HCT116 (cell line): ENCODE measurements around the gene MYOG. TPM values are rescaled to one million over a fixed set of nuclear protein-coding genes. Genes with fewer than 3 reads are reported as not detected.

Experiments
- ATAC-seq: fragments of 200-7000 bp; cut with Tn5 transposase; 2 replicates; pipeline ENCODE4 v1.9.1; 2020; ENCODE audit warnings: mild to moderate bottlenecking, moderate library complexity
- BruUV-seq: library from RNA; stranded (reverse); fragments of 400-500 nt; replicated peaks from 2 replicates; lab custom pipeline; 2021; lab: Mats Ljungman, UMichigan
- CTCF ChIA-PET: fragments of 300-600 bp; sonication (Branson Sonifier 250); formaldehyde crosslinking; loops from one replicate; lab custom pipeline; 2021; ENCODE audit warnings: antibody characterized with exemption; lab: Charles Lee
- POLR2A ChIA-PET: fragments of 300-600, 350-600 bp; sonication (Branson Sonifier 250); formaldehyde crosslinking; loops from one replicate; lab custom pipeline; 2021; ENCODE audit warnings: antibody characterized with exemption; lab: Charles Lee
- RAD21 ChIA-PET, 2 experiments: fragments of 300-600 bp; sonication (Branson Sonifier 250); formaldehyde crosslinking; loops; one replicate each; lab custom pipeline; 2023; ENCODE audit warnings: low total read pairs in 2 of 2; ENCODE audit not compliant: uncharacterized antibody in 2 of 2, unreplicated experiment in 2 of 2, low non-redundant PET in 1 of 2; lab: Charles Lee
- DNase-seq: peaks from one replicate; pipeline ENCODE4 v3.0.0-alpha.2; 2010; ENCODE audit warnings: low read depth, low spot score
- H2AFZ ChIP-seq: fragments of 200-600 bp; shearing (Covaris generic), sonication (generic); 2 replicates; pipeline ENCODE4 v1.6.1; 2017; ENCODE audit warnings: low read depth, mixed run types, mixed read lengths, antibody characterized with exemption, low read length; ENCODE audit not compliant: poor library complexity, severe bottlenecking
- H3K27ac ChIP-seq: 2 replicates; pipeline ENCODE4 v1.5.1; 2012; ENCODE audit warnings: low read depth, low read length
- H3K27me3 ChIP-seq: fragments of 200-600 bp; sonication (generic); 2 replicates; pipeline ENCODE4 v1.6.1; 2016; ENCODE audit warnings: mixed run types, low read length, mixed read lengths; ENCODE audit not compliant: insufficient read depth
- H3K36me3 ChIP-seq, 2 experiments: fragments of 200-500 bp in 1 of 2; fragments of 200-600 bp in 1 of 2; sonication (Bioruptor generic) in 1 of 2; sonication (generic) in 1 of 2; 2 replicates each; pipeline versions ENCODE4 v1.5.1 to v1.6.1; 2014 to 2016; ENCODE audit warnings: low read length in 2 of 2, inconsistent platforms in 1 of 2, mixed read lengths in 1 of 2, mixed run types in 1 of 2; ENCODE audit not compliant: insufficient read depth in 2 of 2, control insufficient read depth in 1 of 2
- H3K4me1 ChIP-seq, 2 experiments: fragments of 200-600 bp in 1 of 2; sonication (generic) in 1 of 2; 2 replicates each; pipeline versions ENCODE4 v1.5.1 to v1.6.1; 2012 to 2017; ENCODE audit warnings: low read length in 2 of 2, inconsistent platforms in 1 of 2, mild to moderate bottlenecking in 1 of 2, mixed read lengths in 1 of 2, mixed run types in 1 of 2, moderate library complexity in 1 of 2; ENCODE audit not compliant: insufficient read depth in 2 of 2, control insufficient read depth in 1 of 2
- H3K4me2 ChIP-seq: fragments of 200-600 bp; sonication (generic); 2 replicates; pipeline ENCODE4 v1.6.1; 2017; ENCODE audit warnings: mixed run types, low read length, mixed read lengths
- H3K4me3 ChIP-seq, 2 experiments: fragments of 200-600 bp in 1 of 2; sonication (generic) in 1 of 2; replicated peaks in 1 of 2; 2 replicates each; pipeline ENCODE4 v1.5.1; 2011 to 2016; ENCODE audit warnings: low read length in 2 of 2, control low read depth in 1 of 2, low read depth in 1 of 2, mild to moderate bottlenecking in 1 of 2, mixed read lengths in 1 of 2, mixed run types in 1 of 2
- H3K79me2 ChIP-seq: fragments of 200-600 bp; sonication (generic); 2 replicates; pipeline ENCODE4 v1.6.1; 2017; ENCODE audit warnings: mild to moderate bottlenecking, mixed run types, low read length, moderate library complexity, mixed read lengths; ENCODE audit not compliant: insufficient read depth
- H3K9ac ChIP-seq: fragments of 200-600 bp; sonication (generic); 2 replicates; pipeline ENCODE4 v1.6.1; 2016; ENCODE audit warnings: low read length, mixed read lengths
- H3K9me2 ChIP-seq: fragments of 200-600 bp; sonication (generic), shearing (Covaris generic); 2 replicates; pipeline ENCODE4 v1.6.1; 2017; ENCODE audit warnings: mixed run types, mild to moderate bottlenecking, moderate library complexity; ENCODE audit not compliant: insufficient read depth
- H3K9me3 ChIP-seq, 2 experiments: fragments of 200-500 bp in 1 of 2; fragments of 200-600 bp in 1 of 2; sonication (Bioruptor generic) in 1 of 2; sonication (generic) in 1 of 2; 2 replicates each; pipeline ENCODE4 v1.6.1; 2014 to 2017; ENCODE audit warnings: low read length in 2 of 2, mixed read lengths in 2 of 2, inconsistent platforms in 1 of 2, low read depth in 1 of 2, mild to moderate bottlenecking in 1 of 2, mixed run types in 1 of 2, moderate library complexity in 1 of 2; ENCODE audit not compliant: control insufficient read depth in 1 of 2, insufficient read depth in 1 of 2
- H4K20me1 ChIP-seq: fragments of 200-600 bp; sonication (generic), shearing (Covaris generic); 2 replicates; pipeline ENCODE4 v1.6.1; 2017; ENCODE audit warnings: mixed run types, mild to moderate bottlenecking, moderate library complexity; ENCODE audit not compliant: insufficient read depth
- ATF3 ChIP-seq: IDR thresholded peaks from 2 replicates; pipeline ENCODE4 v1.6.1; 2012
- CBX3 ChIP-seq: IDR thresholded peaks from 2 replicates; pipeline ENCODE4 v1.6.1; 2012; ENCODE audit warnings: low read depth
- CTCF ChIP-seq, 3 experiments: fragments of 200-600 bp in 1 of 3; sonication (generic) in 1 of 3; IDR thresholded peaks in 2 of 3; conservative IDR thresholded peaks in 1 of 3; 2 replicates each; pipeline ENCODE4 v1.5.1; 2012 to 2017; ENCODE audit warnings: low read depth in 2 of 3, low read length in 2 of 3, antibody characterized with exemption in 1 of 3, borderline replicate concordance in 1 of 3, control low read depth in 1 of 3, mild to moderate bottlenecking in 1 of 3, mixed read lengths in 1 of 3, mixed run types in 1 of 3, moderate library complexity in 1 of 3; ENCODE audit not compliant: insufficient read depth in 1 of 3
- ELF1 ChIP-seq: IDR thresholded peaks from 2 replicates; pipeline ENCODE4 v1.6.1; 2012; ENCODE audit warnings: low read depth, borderline replicate concordance
- JUND ChIP-seq: IDR thresholded peaks from 2 replicates; pipeline ENCODE4 v1.6.1; 2012
- SRF ChIP-seq: IDR thresholded peaks from 2 replicates; pipeline ENCODE4 v1.6.1; 2012; ENCODE audit warnings: low read depth
- ZBTB33 ChIP-seq: IDR thresholded peaks from 2 replicates; pipeline ENCODE4 v1.6.1; 2011; ENCODE audit warnings: mild to moderate bottlenecking, low read length, moderate library complexity; ENCODE audit not compliant: insufficient replicate concordance; ENCODE audit errors: extremely low read depth
- ZNF274 ChIP-seq: fragments of 200-500 bp; sonication (Bioruptor generic); IDR thresholded peaks from 2 replicates; pipeline ENCODE4 v1.6.1; 2014; ENCODE audit warnings: mild to moderate bottlenecking, low read depth, low read length, inconsistent platforms
- intact Hi-C: fragments of 100-400 bp; cut with micrococcal nuclease; formaldehyde crosslinking; loops from 2 replicates; pipeline ENCODE4 v1.10.0; 2022
- total RNA-seq: library from RNA; stranded (reverse); gene quantifications from one replicate; pipeline ENCODE4 v1.2.1, GENCODE V29; 2021; ENCODE audit not compliant: unreplicated experiment

MYOG gene
- total RNA-seq, 1 experiment from 2014 or later = not detected

- no TSS peak for BruUV-seq
Observed at GRCh38 chr1:203035111-203036000, 50.5 kb downstream of the MYOG start.

More at GRCh38 chr1:203035111-203036000, 50.5 kb downstream of the MYOG start:
- Histone ChIP-seq H2AFZ (no peak overlapping the region), H3K36me3 (no peaks in the 10 kb centered on the region)
- no peak for ATAC-seq
- POLR2A ChIA-PET = no interaction called here
- TF ChIP-seq CTCF (IDR thresholded peaks at IDR 0.05 in 2 of 3, conservative IDR thresholded peaks at IDR 0.05 in 1 of 3; ENCODE audit: borderline replicate concordance in 1 of 3, insufficient read depth in 1 of 3, low read depth in 2 of 3, low read length in 2 of 3) = no peak
- TF ChIP-seq ZNF274 = no peak
- TF ChIP-seq CBX3 = no peak
- TF ChIP-seq ZBTB33 = no peak
- TF ChIP-seq JUND = no peak
- TF ChIP-seq ELF1 = no peak
- no peak for TF ChIP-seq SRF
- TF ChIP-seq ATF3 = no peak
- TF ChIP-seq, all 23 proteins: peak for 0
- Histone ChIP-seq H3K9me2 (no peaks in the 10 kb centered on the region), H3K27me3 (no peaks in the 10 kb centered on the region), H3K27ac (no peak overlapping the region), H4K20me1 (no peaks in the 10 kb centered on the region), H3K4me1 (peaks cover 0 to 9% of the 10 kb centered on the region in 2 experiments; a peak in 2 of 4 replicates), H3K79me2 (no peaks in the 10 kb centered on the region), H3K4me3 (no peak overlapping the region), H3K9ac (no peak overlapping the region), H3K4me2 (no peak overlapping the region), H3K9me3 (no peaks in the 10 kb centered on the region)
- CTCF ChIA-PET = interaction anchor here (1.3 to 3.7 kb wide), 5 partner anchors 82 to 235 kb away, joined by 4 to 43 read pairs (median 5); no protein-coding TSS in a partner anchor
- no peak for DNase-seq
- intact Hi-C loops = no loop called here
- RAD21 ChIA-PET = interaction anchor here in 1 of 2 experiments (1.4 kb wide), 1 partner anchor 233 kb away, joined by 4 read pairs; no protein-coding TSS in a partner anchor
